Gastroesophageal sphincter (tissue), 3 donors: ENCODE data around the gene INPP5A.

Experiments
- CTCF ChIP-seq, 4 experiments: fragments of 200-600 bp in 2 of 4; fragments of 450-650 bp in 2 of 4; sonication (generic) in 1 of 4; IDR thresholded peaks; one replicate each; pipeline ENCODE4 v1.5.1; 2017 to 2019; ENCODE audit warnings: antibody characterized with exemption in 4 of 4, mild to moderate bottlenecking in 2 of 4, moderate library complexity in 2 of 4
- EP300 ChIP-seq: sonication (generic); formaldehyde crosslinking; IDR thresholded peaks from one replicate; pipeline ENCODE4 v1.6.1; 2017; ENCODE audit warnings: antibody characterized with exemption, mild to moderate bottlenecking
- POLR2A ChIP-seq, 2 donors: fragments of 450-650 bp; IDR thresholded peaks; one replicate each; pipeline ENCODE4 v1.6.1; 2017; ENCODE audit warnings: antibody characterized with exemption in 2 of 2, mild to moderate bottlenecking in 2 of 2, moderate library complexity in 1 of 2
- POLR2AphosphoS5 ChIP-seq: sonication (generic); formaldehyde crosslinking; IDR thresholded peaks from one replicate; pipeline ENCODE4 v1.6.1; 2017; ENCODE audit warnings: antibody characterized with exemption

GRCh38 chr10:132665946-132666704 is 128.5 kb downstream of the INPP5A start:
- TF ChIP-seq CTCF (IDR thresholded peaks at IDR 0.05) (no peak), POLR2A (IDR thresholded peaks at IDR 0.05) (no peak), POLR2AphosphoS5 (no peak), EP300 (no peak)
